ENCODE data around the gene NRXN3. TPM values are rescaled to one million over a fixed set of nuclear protein-coding genes. Genes with fewer than 3 reads are reported as not detected.

Gene NRXN3
- total and polyA plus RNA-seq, 11 donors, result 0.19 to 2.2 (median 1.1) TPM

DNA sequence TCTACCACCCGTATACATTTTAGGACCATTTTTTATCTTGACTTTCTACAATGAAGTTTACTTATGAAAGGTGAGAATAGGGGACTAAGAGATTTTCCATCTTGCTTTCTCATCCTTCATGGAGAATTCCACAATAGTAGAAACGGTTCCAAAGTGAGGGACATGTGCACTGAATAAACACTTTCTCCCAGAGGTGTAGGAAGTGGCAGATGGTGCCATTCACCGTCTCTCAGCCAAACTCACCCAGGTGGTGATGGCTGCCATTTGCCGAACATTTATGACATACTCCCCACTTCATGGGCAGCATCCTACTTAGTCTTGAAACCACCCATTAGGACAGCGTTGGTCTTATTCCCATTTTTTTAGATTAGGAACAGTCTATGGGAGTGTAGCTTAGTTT, 1500.6 kb downstream of the NRXN3 start:
- no peak for TF ChIP-seq POLR2A (IDR thresholded peaks at IDR 0.05)
- TF ChIP-seq, protein P1, sequence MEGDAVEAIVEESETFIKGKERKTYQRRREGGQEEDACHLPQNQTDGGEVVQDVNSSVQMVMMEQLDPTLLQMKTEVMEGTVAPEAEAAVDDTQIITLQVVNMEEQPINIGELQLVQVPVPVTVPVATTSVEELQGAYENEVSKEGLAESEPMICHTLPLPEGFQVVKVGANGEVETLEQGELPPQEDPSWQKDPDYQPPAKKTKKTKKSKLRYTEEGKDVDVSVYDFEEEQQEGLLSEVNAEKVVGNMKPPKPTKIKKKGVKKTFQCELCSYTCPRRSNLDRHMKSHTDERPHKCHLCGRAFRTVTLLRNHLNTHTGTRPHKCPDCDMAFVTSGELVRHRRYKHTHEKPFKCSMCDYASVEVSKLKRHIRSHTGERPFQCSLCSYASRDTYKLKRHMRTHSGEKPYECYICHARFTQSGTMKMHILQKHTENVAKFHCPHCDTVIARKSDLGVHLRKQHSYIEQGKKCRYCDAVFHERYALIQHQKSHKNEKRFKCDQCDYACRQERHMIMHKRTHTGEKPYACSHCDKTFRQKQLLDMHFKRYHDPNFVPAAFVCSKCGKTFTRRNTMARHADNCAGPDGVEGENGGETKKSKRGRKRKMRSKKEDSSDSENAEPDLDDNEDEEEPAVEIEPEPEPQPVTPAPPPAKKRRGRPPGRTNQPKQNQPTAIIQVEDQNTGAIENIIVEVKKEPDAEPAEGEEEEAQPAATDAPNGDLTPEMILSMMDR (IDR thresholded peaks at IDR 0.05), result no peak
- no peaks in the 10 kb centered on the region for H3K36me3 ChIP-seq
- WGBS, 4 donors, result 87 to 92% (median 88%) methylated on average over 5 of the region's 5 CpGs
- no peak for ATAC-seq
- H3K27ac ChIP-seq, result no peak overlapping the region
- no peaks in the 10 kb centered on the region for H3K27me3 ChIP-seq
- H3K4me3 ChIP-seq, result no peak overlapping the region
- no peaks in the 10 kb centered on the region for H3K4me1 ChIP-seq
- intact Hi-C loops (cut with DNase I), result no loop called here
- H3K9me3 ChIP-seq, result no peaks in the 10 kb centered on the region
- no peak for DNase-seq

DNA sequence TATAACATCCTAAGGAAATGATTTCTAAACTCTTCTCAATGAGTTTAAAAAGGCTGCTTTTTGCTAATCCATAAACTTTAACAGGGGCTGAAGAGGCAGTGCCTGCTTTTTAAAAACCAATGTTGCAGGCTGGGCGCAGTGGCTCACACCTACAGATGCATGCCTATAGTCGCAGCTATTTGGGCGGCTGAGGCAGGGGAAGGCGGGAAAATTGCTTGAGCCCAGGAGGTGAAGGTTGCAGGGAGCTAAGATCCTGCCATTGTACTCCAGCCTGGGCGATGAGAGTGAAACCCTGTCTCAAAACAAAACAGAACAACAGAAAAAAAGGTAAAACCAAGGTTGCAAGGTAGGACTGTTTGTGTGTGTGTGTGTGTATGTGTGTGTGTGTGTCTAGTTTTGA, 1509.9 kb downstream of the NRXN3 start:
- H3K4me3 ChIP-seq, result no peak overlapping the region
- 76 to 84% (median 76%) methylated on average over 5 of the region's 5 CpGs for WGBS, 4 donors
- intact Hi-C loops (cut with DNase I), result no loop called here
- no peaks in the 10 kb centered on the region for H3K4me1 ChIP-seq
- no peaks in the 10 kb centered on the region for H3K27me3 ChIP-seq
- no peak overlapping the region for H3K27ac ChIP-seq
- peak in 1 of 5 donors; percentile 35 for DNase-seq
- no peaks in the 10 kb centered on the region for H3K36me3 ChIP-seq
- H3K9me3 ChIP-seq, result no peaks in the 10 kb centered on the region
- TF ChIP-seq, protein P1 (IDR thresholded peaks at IDR 0.05), result no peak
- no peak for TF ChIP-seq POLR2A (IDR thresholded peaks at IDR 0.05)
- ATAC-seq, result no peak

DNA sequence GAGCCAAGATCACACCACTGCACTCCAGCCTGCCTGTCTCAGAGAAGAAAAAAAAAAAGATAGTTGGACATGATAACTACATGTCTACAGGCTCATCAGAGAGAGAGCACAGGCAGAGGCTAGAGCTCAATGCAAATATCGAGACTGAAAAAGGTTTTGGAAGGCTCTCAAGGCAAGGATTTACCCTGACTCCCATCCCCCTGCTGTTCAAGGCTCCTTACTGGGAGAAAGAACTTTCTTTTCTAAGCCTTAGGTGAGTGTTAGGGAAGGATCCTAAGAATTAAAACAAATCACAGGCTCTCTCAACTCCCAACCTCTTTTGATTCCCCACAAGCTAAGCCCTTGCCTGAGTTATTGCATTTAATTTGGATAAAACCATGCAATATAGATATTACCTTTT, 1516.0 kb downstream of the NRXN3 start:
- Histone ChIP-seq H3K9me3 (no peaks in the 10 kb centered on the region), H3K27me3 (no peaks in the 10 kb centered on the region), H3K4me3 (no peak overlapping the region), H3K27ac (no peak overlapping the region), H3K4me1 (no peaks in the 10 kb centered on the region), H3K36me3 (no peaks in the 10 kb centered on the region)
- intact Hi-C loops (cut with DNase I), result no loop called here
- DNase-seq (no peak), ATAC-seq (no peak)
- TF ChIP-seq, protein P1 (IDR thresholded peaks at IDR 0.05), result no peak
- TF ChIP-seq POLR2A (IDR thresholded peaks at IDR 0.05), result no peak
- WGBS, 4 donors, result 75 to 83% (median 82%) methylated on average over 1 of the region's 1 CpG

DNA sequence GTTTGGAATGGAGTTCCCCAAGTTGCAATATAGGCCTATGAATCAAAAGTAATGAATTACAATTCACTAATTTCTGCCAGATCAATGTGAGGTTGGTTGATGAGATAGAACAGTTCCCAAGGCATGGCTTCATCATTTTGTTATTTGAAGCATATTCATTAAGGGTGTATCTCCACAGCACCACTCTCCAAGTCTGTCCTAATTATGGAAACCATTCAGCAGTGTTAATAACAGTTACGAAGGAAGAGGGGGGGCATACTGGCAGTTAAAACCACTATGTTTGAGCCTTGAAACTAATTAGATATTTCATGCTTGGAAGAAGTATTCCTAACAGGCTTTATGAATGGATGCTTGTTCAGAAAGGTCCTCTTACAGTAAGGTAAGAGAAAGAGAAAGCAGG, 1520.8 kb downstream of the NRXN3 start:
- ATAC-seq, result no peak
- intact Hi-C loops (cut with DNase I), result no loop called here
- no peaks in the 10 kb centered on the region for H3K36me3 ChIP-seq
- WGBS, 4 donors, result 71 to 90% (median 84%) methylated on average over 1 of the region's 1 CpG
- no peaks in the 10 kb centered on the region for H3K4me1 ChIP-seq
- no peak overlapping the region for H3K4me3 ChIP-seq
- no peaks in the 10 kb centered on the region for H3K27me3 ChIP-seq
- no peak for DNase-seq
- TF ChIP-seq, protein P1 (IDR thresholded peaks at IDR 0.05), result no peak
- TF ChIP-seq POLR2A (IDR thresholded peaks at IDR 0.05), result no peak
- no peak overlapping the region for H3K27ac ChIP-seq
- H3K9me3 ChIP-seq, result no peaks in the 10 kb centered on the region

Data from heart left ventricle (tissue), 16 donors.